GM08714 (cell line): ENCODE results near the gene CDK9.
"Not testable (repeated sequence)": the region's sequence is repeated elsewhere in the genome, so short reads cannot be mapped to it uniquely, and the experiment has no call there.

ENCODE experiments used
- H3K4me3 ChIP-seq: fragments of 200-500 bp; sonication (Bioruptor generic); 2 replicates; pipeline ENCODE4 v1.5.1; 2014; ENCODE audit warnings: mild to moderate bottlenecking, low read length, inconsistent platforms
- ZNF274 ChIP-seq: IDR thresholded peaks from 2 replicates; pipeline ENCODE4 v1.6.1; 2012; ENCODE audit warnings: mild to moderate bottlenecking, low read depth, low read length

CDK9 gene

DNA sequence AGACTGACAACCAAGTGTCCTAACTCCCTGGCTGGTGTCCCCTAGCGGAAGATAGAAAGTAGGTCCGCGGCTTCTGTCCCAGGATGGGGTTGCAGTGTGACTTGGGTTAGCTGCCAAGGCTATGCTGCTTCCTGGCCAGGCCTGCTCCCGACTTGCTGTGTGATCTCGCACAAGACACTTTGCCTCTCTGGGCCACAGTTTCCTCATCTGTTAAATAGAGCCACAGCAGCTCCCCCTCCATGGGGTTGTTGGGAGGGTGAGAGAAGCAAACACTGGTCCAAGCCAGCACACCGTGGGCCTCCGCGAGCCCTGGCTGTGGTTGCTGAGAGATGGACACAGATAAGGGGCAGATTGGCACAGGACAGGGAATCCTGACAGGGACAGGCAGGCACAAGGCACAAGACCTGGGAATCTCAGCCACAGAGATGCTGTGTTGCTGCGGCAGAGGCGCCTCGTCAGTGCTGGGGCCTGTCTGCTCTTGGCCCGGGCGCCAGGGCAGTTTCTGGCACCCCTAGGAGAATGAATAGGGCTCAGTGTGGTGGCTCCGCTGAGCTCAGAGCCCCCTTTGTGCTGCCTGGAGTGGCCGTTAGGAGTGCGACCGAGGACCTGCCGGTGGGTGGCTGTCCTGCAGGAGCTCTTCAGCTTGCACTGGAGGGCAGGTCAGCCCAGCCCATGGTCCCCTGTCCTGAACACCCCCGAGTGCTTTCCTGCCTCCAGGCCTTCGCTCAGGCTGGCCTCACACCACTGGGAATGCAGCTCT is 5.5 kb upstream of the CDK9 start:
- H3K4me3 ChIP-seq, result no peak overlapping the region
- no peak for TF ChIP-seq ZNF274

DNA sequence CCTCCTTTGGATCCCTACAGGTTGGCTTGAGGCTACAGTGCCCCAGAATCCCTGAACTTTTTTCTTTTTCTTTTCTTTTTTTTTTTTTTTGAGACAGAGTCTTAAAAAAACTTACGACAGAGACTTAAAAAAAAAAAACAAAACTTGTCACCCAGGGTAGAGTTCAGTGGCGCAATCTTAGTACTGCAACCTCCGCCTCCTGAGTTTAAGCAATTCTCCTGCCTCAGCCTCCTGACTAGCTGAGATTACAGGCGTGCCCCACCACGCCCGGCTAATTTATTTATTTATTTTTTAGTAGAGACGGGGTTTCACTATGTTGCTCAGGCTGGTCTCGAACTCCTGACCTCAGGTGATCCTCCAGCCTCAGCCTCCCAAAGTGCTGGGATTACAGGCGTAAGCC is 4.9 kb upstream of the CDK9 start:
- H3K4me3 ChIP-seq, result not testable (repeated sequence)

DNA sequence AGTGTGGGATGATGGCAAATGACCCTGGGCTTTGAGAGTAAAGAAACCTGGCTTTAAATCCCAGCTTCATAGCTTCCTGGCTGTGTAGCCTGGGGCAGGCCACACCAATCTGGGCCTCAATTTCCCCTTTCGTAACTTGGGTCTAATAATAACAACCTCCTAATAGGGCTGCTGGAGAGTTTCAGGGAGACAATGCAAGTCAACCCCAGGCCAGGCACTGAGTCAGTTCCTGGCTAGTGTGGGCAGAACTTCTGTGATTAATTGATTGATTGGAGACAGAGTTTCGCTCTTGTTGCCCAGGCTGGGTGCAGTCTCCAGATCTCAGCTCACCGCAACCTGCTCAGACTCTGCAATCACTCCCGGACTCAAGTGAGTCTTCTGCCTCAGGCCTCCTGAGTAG is 4.0 kb upstream of the CDK9 start:
- no peak overlapping the region for H3K4me3 ChIP-seq
- TF ChIP-seq ZNF274, result no peak

DNA sequence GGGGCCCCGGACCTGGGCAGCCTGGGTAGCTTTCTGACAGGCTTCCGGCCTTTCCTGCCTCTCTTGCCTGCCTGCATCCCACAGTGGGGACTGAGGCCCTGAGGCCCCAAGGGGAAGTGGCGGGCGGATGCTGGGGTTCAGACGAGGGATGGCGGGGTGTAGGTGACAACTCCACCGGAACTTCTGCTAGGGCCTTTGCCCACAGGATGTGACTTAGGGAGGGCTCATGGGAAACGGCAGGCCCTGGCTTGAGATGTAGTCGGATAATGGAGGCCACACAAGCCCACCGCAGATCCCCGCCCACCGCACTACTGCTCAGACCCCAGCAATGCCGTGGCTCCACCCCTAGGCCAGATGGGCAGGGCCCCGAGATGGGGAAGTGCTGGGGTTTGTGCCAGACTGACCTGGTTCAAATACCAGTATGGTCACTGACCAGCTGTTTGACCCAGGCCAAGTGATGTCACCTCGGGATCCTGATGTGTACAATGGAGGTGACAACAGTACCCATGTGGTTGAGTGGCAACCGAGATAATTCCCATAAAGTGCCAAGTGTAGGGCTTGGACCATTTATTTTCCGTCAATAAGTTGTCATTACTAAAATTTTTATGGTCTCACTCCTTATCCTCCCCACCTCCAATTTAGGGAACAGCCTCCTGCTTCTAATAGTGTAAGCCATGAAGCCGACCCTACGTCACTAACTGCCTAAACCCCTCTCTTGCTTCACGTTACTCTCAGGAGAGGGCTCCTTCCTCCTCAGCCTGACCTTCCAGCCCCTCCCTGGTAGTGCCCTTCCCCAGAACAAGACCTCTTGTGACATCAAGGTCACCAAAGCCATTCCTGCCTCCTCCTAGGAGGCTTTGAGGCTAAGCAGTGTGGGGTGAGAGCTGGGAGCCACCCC is 2.5 kb upstream of the CDK9 start:
- no peak for TF ChIP-seq ZNF274
- no peak overlapping the region; the same call in 1 of the 2 replicates for H3K4me3 ChIP-seq

DNA sequence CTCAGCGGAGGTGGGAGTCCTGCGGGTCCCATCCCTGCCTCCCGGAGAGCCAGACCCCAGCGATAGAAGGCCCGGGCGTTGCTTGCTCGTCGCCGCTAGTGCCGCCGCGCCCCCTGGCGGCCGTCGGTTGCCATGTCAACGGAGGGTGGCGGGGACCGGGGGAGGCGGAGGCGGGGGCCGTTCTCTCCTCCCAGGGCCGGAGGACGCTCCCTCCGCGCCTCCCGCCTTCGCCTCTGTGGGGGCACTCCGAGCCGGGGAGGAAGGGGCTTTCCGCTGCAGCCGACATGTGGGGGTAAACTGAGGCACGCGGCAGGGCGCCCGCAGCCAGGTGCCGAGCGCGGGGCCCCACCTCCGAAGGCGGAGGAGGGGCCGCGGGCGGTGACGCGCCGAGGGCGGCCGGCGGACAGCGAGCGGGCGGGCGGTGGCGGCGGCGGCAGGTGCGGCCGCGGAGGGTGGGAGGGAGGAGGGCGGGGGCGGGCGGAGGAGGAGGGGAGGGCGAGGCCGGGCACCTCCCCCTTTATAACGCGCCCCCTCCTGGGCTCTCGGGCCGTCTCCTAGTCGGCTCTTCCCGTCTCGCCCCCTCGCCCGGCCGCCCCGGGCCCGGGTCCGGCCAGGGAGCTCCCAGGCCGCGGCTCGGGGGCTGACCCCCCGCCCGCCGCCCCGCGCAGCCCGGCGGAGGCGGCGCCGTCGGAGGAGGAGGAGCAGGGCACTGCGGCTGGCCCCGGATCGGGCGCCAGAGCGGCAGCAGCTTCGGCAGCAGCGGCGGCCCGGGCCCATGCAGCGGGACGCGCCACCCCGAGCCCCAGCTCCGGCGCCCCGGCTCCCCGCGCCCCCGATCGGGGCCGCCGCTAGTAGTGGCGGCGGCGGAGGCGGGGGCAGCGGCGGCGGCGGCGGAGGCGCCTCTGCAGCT is 556 bp upstream of the CDK9 start:
- no peak for TF ChIP-seq ZNF274
- H3K4me3 ChIP-seq, result peak overlapping the region; percentile 86; the same call in 1 of the 2 replicates

DNA sequence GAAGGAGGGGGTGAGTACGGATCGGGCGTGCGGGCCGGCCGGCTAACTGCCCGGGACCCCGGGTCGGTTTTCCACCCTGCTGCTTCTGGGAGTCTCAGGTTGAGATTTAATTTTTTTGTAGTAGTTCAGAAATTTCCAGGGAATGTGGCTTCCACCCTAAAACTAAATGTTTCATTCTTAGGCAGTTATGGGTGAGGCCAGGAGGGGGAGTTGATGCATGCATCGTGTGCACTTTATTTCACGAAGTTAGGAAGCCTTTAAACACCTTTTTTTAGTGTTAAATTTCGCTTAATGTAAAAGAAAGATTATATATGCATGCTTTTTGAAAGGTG is 905 bp downstream of the CDK9 start:
- TF ChIP-seq ZNF274, result no peak
- peak overlapping the region; percentile 86 for H3K4me3 ChIP-seq

DNA sequence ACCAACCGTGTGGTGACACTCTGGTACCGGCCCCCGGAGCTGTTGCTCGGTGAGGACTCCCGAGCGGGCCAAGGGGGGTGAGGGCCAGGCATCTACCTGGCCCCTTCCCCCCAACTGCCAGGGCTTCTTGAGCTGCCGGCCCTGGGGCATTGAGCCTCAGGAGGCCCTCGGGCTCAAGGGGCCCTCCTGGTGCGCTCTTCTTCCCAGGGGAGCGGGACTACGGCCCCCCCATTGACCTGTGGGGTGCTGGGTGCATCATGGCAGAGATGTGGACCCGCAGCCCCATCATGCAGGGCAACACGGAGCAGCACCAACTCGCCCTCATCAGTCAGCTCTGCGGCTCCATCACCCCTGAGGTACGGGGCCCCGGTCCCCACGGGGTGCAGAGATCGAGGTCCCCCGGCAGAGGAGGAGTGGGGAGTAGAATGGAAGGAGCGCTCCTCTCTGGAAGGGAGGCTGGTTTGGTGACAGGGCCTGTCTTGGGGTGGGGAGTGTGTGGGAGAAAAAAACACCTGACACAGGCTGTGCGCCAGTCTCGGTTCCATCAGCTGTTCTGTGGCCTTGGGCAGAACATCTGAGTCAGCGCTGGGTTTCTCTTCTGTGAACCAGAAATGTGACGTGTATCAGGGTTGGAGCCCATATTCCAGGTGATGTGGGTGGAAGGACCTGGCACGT is 2.6 kb downstream of the CDK9 start:
- H3K4me3 ChIP-seq, result no peak overlapping the region
- no peak for TF ChIP-seq ZNF274

DNA sequence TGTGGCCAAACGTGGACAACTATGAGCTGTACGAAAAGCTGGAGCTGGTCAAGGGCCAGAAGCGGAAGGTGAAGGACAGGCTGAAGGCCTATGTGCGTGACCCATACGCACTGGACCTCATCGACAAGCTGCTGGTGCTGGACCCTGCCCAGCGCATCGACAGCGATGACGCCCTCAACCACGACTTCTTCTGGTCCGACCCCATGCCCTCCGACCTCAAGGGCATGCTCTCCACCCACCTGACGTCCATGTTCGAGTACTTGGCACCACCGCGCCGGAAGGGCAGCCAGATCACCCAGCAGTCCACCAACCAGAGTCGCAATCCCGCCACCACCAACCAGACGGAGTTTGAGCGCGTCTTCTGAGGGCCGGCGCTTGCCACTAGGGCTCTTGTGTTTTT is 3.3 kb downstream of the CDK9 start:
- no peak for TF ChIP-seq ZNF274

DNA sequence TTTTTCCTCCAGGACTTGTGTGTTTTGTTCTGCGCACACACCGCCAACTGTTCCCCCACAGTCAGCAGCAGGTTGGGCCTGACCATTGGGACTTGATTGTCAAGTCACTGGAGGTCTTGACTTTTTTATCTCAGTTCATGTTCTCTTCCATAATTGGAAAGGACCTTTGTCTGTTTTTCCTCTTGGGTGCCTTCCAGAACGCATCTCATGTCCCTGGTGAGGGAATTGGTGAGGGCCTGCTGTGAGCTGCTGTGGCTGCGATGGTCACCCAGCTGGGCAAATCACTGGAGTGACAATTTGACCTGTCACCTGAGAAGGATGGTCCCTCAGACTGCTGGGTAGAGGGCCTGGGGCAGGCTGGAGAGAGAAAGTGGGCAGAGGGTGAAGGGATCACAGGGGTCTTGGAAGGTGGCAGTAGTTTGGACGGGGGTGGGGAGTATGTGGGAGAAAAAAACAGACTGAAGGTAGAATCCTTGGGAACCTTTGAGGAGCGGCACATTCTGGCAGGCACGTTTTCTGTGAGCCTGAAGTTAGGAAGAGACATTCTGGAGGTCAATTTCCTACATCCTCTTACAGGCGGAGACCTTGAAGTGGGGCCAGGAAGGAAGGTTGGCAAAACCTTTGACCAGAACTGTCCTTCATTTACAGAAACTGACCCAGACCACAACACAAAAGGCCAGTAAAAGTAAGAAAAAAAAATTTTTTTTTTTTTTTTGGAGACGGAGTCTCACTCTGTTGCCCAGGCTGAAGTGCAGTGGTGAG is 4.4 kb downstream of the CDK9 start:
- no peak for TF ChIP-seq ZNF274

More for the DNA sequence above, 3.3 kb downstream of the CDK9 start:
- no peak overlapping the region for H3K4me3 ChIP-seq

DNA sequence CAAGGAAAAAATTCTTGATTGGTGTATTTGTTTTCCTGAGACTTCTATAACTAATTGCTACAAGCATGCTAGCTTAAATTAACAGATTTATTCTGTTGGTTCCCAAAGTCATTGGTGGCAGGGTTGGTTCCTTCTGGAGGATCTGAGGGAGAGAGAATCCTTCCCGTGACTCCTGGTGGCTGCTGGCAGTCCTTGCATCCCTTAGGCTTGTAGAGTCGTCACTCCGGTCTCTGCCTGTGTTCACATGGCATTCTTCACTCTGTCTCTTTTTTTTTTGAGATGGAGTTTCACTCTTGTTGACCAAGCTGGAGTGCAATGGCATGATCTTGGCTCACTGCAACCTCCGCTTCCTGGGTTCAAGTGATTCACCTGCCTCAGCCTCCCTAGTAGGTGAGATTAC is 5.3 kb downstream of the CDK9 start:
- H3K4me3 ChIP-seq, result no peak overlapping the region
- no peak for TF ChIP-seq ZNF274

More for the DNA sequence above, 4.4 kb downstream of the CDK9 start:
- H3K4me3 ChIP-seq, result no peak overlapping the region

DNA sequence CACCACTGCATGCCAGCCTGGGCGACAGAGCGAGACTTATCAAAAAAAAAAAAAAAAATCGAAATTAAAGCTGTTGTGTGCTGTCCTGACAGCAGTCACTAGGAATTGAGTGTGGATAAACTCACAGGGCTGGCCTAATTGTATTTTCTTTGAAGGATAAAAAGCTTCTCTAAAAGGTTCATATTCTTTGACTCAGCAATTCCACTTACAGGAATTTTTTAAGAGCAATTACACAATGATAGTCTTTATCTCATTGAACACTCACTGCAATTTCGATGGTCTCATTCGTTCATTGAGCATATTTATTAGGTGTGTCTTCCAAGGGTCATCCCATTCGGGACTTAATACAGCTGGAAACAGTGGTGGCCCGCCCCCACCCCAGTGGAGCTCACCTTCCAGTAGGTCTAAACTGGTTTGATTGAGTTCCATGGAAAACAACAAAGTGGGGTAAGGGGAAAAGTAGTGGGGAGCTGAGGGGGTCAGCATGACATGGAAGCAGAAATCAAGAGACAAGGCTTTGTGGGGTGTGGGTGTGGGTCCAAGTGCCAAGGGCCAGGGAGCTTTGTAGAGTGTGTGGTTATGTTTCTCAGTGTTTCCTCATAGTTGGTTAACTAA is 6.7 kb downstream of the CDK9 start:
- no peak overlapping the region for H3K4me3 ChIP-seq
- no peak for TF ChIP-seq ZNF274

DNA sequence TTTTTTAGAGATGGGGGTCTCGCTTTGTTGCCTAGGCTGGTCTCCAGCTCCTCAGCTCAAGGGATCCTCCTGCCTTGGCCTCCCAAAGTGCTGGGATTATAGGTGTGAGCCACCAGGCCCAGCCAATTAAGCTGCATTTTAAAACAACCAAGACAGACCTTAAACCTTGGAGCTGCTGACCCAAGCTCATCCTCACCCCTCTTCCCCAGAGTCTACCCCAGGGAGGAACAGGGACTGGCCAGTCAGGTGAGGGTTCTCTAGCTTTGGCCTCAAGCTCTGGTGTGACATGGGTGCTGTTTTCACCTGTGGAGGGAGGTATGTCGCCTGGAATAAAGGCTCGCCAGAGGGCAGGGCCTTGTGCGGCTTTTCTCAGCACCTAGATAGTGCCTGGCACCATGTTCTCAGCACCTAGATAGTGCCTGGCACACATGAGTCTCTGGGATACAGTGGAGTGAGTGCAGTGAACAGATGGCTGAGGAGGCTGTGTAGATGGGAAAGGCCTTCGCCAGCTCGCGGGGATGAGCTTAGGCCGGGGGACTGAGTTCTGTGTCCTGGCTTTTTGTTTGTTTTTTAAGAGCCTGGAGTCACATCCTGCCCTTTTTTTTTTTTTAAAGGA is 7.4 kb downstream of the CDK9 start:
- no peak overlapping the region for H3K4me3 ChIP-seq
- no peak for TF ChIP-seq ZNF274
